ENCODE results near the gene GPHN.

The GPHN gene

GRCh38 chr14:66955159-66955558 is 447.2 kb downstream of the GPHN start:
- DNase-seq (ENCODE audit: low spot score), result no peak

GRCh38 chr14:66959437-66960050 is 451.6 kb downstream of the GPHN start:
- no peak for DNase-seq (ENCODE audit: low spot score)

- DNase-seq (ENCODE audit: low spot score), result no peak
Observed at GRCh38 chr14:66965831-66966230, 457.9 kb downstream of the GPHN start.

- DNase-seq (ENCODE audit: low spot score), result no peak
Observed at GRCh38 chr14:66972469-66972868, 464.5 kb downstream of the GPHN start.

- DNase-seq (ENCODE audit: low spot score), result no peak
Observed at GRCh38 chr14:66974397-66975025, 466.6 kb downstream of the GPHN start.

GRCh38 chr14:66975251-66975650 is 467.3 kb downstream of the GPHN start:
- no peak for DNase-seq (ENCODE audit: low spot score)

- no peak for DNase-seq (ENCODE audit: low spot score)
Observed at GRCh38 chr14:66979101-66979974, 471.4 kb downstream of the GPHN start.

GRCh38 chr14:66982247-66982646 is 474.3 kb downstream of the GPHN start:
- no peak for DNase-seq (ENCODE audit: low spot score)

GRCh38 chr14:66992776-66993175 is 484.8 kb downstream of the GPHN start:
- DNase-seq (ENCODE audit: low spot score), result no peak

- no peak for DNase-seq (ENCODE audit: low spot score)
Observed at GRCh38 chr14:66993512-66993911, 485.6 kb downstream of the GPHN start.

GRCh38 chr14:66998013-66998412 is 490.1 kb downstream of the GPHN start:
- DNase-seq (ENCODE audit: low spot score), result no peak

- no peak for DNase-seq (ENCODE audit: low spot score)
Observed at GRCh38 chr14:66999978-67000377, 492.0 kb downstream of the GPHN start.

- DNase-seq (ENCODE audit: low spot score), result no peak
Observed at GRCh38 chr14:67002994-67003753, 495.2 kb downstream of the GPHN start.

- no peak for DNase-seq (ENCODE audit: low spot score)
Observed at GRCh38 chr14:67004521-67004920, 496.6 kb downstream of the GPHN start.

GRCh38 chr14:67010602-67011001 is 502.7 kb downstream of the GPHN start:
- DNase-seq (ENCODE audit: low spot score), result no peak

- no peak for DNase-seq (ENCODE audit: low spot score)
Observed at GRCh38 chr14:67016856-67017255, 508.9 kb downstream of the GPHN start.

GRCh38 chr14:67018720-67019119 is 510.8 kb downstream of the GPHN start:
- no peak for DNase-seq (ENCODE audit: low spot score)

GRCh38 chr14:67019796-67020195 is 511.8 kb downstream of the GPHN start:
- DNase-seq (ENCODE audit: low spot score), result no peak

- no peak for DNase-seq (ENCODE audit: low spot score)
Observed at GRCh38 chr14:67031920-67032774, 524.2 kb downstream of the GPHN start.

GRCh38 chr14:67045440-67045839 is 537.5 kb downstream of the GPHN start:
- DNase-seq (ENCODE audit: low spot score), result no peak

GRCh38 chr14:67050896-67051295 is 542.9 kb downstream of the GPHN start:
- DNase-seq (ENCODE audit: low spot score), result no peak

Measured in putamen (tissue), 1 donor.